Activated CD4-positive, alpha-beta T cell treated with anti-CD3 and anti-CD28 coated beads, Interleukin-2, amount 10 ng/mL, durations not matched to agents 24 days and 14 days (primary cell): ENCODE data around the gene ABTB1. TPM values are rescaled to one million over a fixed set of nuclear protein-coding genes. Genes with fewer than 3 reads are reported as not detected.

Experiments used
- DNase-seq: peaks from one replicate; pipeline ENCODE4 v3.0.0; 2022
- H3K27ac Mint-ChIP-seq: one replicate; pipeline ENCODE4 v1.8.0; 2022; ENCODE audit warnings: mild to moderate bottlenecking, mixed read lengths
- H3K27me3 Mint-ChIP-seq: one replicate; pipeline ENCODE4 v1.8.0; 2022; ENCODE audit warnings: mixed read lengths
- H3K36me3 Mint-ChIP-seq: one replicate; pipeline ENCODE4 v1.8.0; 2022; ENCODE audit warnings: low read depth, mild to moderate bottlenecking, mixed read lengths
- H3K4me1 Mint-ChIP-seq: one replicate; pipeline ENCODE4 v1.8.0; 2021; ENCODE audit warnings: mixed read lengths
- H3K4me3 Mint-ChIP-seq: one replicate; pipeline ENCODE4 v1.8.0; 2022; ENCODE audit warnings: mild to moderate bottlenecking, moderate library complexity, mixed read lengths
- H3K9me3 Mint-ChIP-seq: one replicate; pipeline ENCODE4 v1.8.0; 2021; ENCODE audit warnings: mixed read lengths
- intact Hi-C: fragments of 100-400 bp; cut with micrococcal nuclease; formaldehyde crosslinking; loops from one replicate; pipeline ENCODE4 v1.15.1; 2023
- total RNA-seq: library from RNA; stranded (reverse); gene quantifications from 2 replicates; pipeline ENCODE4 v1.2.3, GENCODE V29; 2022

The ABTB1 gene
- total RNA-seq, 1 donor from 2014 or later: 8.0 TPM

DNA sequence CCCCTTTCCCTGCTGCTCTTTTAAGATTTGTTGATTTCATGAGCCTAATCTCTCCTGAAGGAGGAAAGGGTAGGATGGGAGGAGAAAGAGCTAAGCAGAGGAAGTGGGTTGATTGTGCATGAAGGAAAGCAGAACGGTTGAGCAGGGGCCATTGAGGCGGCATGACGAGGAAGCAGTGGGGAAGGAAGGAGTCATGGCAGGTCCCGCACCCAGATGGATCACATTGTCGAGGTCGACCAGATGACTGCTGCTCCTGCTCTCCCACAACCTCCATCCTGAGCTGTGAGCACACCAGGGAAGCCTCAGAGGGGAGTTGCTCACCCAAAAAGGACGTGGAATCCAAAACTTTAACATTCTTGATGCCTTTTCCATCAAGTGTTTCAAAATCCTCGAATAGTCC, 42.8 kb downstream of the ABTB1 start:
- no peaks in the 10 kb centered on the region for H3K9me3 Mint-ChIP-seq
- peaks cover 4% of the 10 kb centered on the region for H3K27me3 Mint-ChIP-seq
- intact Hi-C loops: no loop called here
- no peaks in the 10 kb centered on the region for H3K36me3 Mint-ChIP-seq
- H3K4me3 Mint-ChIP-seq: no peak overlapping the region
- H3K4me1 Mint-ChIP-seq: no peaks in the 10 kb centered on the region
- DNase-seq: no peak
- H3K27ac Mint-ChIP-seq: no peak overlapping the region

DNA sequence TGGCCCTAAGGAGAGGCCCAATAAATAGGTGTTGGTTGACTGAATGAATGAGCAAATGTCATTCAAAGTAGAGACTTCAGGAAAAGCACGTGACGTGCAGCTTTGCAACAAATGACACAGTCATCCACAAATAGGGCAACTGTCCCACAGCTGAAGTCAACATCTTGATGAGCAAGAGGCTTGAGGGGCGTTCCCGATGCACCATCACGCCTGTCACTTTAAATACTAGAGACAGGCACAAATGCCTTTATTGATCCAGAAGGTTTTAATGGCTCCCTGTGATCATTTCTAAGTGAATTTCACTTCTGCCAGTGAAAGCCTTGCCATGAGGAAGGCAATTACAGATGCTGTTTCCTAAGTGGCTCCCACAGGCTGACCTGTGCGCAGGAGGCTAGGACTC, 43.6 kb downstream of the ABTB1 start:
- intact Hi-C loops: no loop called here
- Mint-ChIP-seq H3K4me1 (no peaks in the 10 kb centered on the region), H3K36me3 (no peaks in the 10 kb centered on the region), H3K9me3 (no peaks in the 10 kb centered on the region), H3K27ac (no peak overlapping the region), H3K4me3 (no peak overlapping the region), H3K27me3 (peaks cover 4% of the 10 kb centered on the region)
- DNase-seq: no peak

DNA sequence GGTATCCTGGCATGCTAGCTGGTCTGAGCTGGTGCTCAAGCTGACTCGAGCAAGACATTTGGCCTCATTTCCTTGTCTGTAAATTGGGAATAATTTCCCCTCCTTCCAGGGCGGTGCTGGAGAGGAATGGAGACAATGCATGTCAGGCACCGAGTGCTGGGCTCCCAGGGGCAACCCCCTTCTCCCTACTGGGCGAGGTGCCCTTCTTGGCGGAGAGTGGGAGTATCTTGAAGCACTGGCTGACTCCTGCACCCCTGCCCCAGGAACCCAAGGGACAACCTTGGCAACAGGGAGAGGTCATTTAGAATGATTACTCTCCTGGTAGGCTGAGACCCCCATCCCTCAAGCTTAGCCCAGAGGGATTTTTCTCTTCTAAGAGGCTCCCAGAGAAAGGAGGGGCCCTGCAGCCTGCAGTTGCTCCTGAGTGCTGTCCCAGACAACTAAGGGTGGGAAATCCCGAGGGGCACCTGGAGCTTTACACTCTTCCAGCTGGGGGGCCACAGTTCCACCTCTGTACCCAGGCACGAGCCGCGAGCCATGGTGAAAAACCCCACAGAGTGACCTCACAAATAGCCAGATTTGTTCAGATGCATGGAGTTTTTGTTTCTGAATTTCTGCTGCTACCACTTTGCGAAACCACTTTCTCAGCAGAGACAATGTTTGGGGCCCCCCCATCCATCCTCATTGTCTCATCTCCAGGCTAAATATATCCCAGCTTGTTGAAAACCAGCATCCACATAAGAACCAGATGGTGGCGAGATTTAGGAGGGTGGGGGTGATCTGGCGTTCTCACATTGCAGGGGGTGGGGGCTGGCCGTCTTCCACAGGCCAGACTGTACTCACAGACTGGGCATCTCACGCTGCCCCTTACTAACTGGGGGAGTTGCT, 44.8 kb downstream of the ABTB1 start:
- no peaks in the 10 kb centered on the region for H3K4me1 Mint-ChIP-seq
- intact Hi-C loops: no loop called here
- DNase-seq: no peak
- H3K27ac Mint-ChIP-seq: no peak overlapping the region
- H3K27me3 Mint-ChIP-seq: peaks cover 4% of the 10 kb centered on the region
- H3K4me3 Mint-ChIP-seq: no peak overlapping the region
- H3K9me3 Mint-ChIP-seq: no peaks in the 10 kb centered on the region
- H3K36me3 Mint-ChIP-seq: no peaks in the 10 kb centered on the region

DNA sequence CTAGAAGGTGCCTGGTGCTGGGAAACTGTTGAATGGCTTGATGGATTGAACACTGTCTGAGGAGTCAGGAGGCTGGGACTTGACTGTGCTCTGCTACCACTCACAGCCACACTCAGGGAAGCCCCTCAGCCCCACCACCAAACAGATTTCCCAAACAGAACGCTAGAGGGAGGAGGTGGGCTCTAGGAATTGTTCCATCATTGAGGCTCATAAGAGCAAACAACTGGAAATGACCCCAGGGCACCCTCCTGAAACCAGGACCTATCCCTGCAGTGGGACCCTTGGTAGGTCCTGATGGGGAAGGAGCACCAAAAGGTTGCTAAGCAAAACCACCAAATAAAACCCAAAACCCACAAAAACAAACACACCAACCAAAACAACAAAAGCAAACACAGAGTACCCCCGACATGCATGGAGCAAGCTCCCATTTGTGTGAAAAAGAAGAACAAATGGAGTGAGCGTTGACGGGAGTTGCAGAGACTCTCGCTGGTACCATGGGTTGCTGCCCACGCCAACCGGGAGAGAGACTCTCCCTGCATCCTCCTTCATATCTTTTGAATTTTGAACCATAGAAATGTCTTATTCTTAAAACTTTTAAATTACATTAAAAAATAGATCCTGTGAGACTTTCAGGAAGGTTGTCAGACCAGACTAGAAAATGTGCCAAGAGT, 45.6 kb downstream of the ABTB1 start:
- H3K9me3 Mint-ChIP-seq: no peaks in the 10 kb centered on the region
- DNase-seq: no peak
- intact Hi-C loops: no loop called here
- no peak overlapping the region for H3K27ac Mint-ChIP-seq
- H3K4me1 Mint-ChIP-seq: no peaks in the 10 kb centered on the region
- peaks cover 4% of the 10 kb centered on the region for H3K27me3 Mint-ChIP-seq
- H3K4me3 Mint-ChIP-seq: no peak overlapping the region
- H3K36me3 Mint-ChIP-seq: no peaks in the 10 kb centered on the region

GRCh38 chr3:127718916-127719290, 46.2 kb downstream of the ABTB1 start:
- no peak for DNase-seq
- H3K4me3 Mint-ChIP-seq: no peak overlapping the region
- H3K36me3 Mint-ChIP-seq: no peaks in the 10 kb centered on the region
- no peak overlapping the region for H3K27ac Mint-ChIP-seq
- H3K9me3 Mint-ChIP-seq: no peaks in the 10 kb centered on the region
- intact Hi-C loops: no loop called here
- no peaks in the 10 kb centered on the region for H3K4me1 Mint-ChIP-seq
- peaks cover 4% of the 10 kb centered on the region for H3K27me3 Mint-ChIP-seq

DNA sequence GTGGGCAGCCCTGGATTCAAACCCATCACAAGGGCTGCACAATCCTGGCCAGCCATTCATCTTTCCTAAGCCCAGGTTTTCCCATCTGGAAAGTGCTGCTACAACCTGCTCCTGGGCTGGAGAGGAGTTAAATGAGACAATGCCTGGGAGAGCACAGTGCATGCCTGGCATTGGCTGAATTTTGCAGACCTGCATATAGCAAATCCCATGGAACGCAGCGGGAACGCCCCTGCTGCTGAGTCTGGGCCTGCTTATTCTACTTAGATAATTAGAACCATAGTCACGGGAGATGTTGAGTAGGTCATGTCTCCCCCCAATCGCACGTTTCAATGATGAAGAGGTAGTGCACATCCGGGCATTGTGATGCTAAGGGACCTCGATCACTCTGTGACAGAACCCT, 46.6 kb downstream of the ABTB1 start:
- H3K36me3 Mint-ChIP-seq: no peaks in the 10 kb centered on the region

DNA sequence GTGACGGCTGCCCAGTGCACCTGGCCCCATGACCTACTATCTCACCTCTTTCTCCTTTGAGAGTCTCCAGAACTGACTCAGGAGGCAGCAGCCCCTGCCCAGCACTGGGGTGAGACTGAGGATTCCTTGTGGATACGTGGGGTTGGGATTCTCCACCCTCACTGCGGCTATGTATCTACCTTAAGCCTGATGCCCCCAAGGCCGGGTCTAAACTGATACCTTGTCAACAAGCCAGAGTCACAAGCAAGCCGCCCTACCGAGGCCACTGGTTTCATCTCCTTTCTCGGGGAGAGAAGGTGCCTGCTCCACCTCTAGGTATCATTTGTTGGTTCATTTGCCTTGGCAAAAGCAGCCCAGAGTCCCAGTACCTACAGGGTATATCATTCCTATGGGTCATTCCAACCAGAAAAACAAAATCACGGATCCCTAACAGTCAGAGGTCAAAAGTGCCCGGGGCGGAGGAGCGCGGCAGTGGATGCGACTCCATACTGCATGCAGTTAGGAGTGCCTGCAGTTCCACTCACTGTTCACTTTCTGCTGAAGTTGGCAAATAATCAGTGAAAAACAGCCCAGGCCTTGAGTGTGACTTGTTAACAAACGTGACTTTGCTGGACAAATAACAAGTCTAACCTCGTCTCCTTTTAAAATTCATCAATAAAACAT, 47.5 kb downstream of the ABTB1 start:
- no peak overlapping the region for H3K27ac Mint-ChIP-seq
- no peaks in the 10 kb centered on the region for H3K9me3 Mint-ChIP-seq
- H3K27me3 Mint-ChIP-seq: peaks cover 3% of the 10 kb centered on the region
- intact Hi-C loops: no loop called here
- H3K4me1 Mint-ChIP-seq: no peaks in the 10 kb centered on the region
- H3K36me3 Mint-ChIP-seq: no peaks in the 10 kb centered on the region
- no peak overlapping the region for H3K4me3 Mint-ChIP-seq
- no peak for DNase-seq

More for the DNA sequence above, 46.6 kb downstream of the ABTB1 start:
- H3K4me1 Mint-ChIP-seq: no peaks in the 10 kb centered on the region
- no peaks in the 10 kb centered on the region for H3K9me3 Mint-ChIP-seq
- intact Hi-C loops: no loop called here
- no peak overlapping the region for H3K4me3 Mint-ChIP-seq
- DNase-seq: no peak
- H3K27ac Mint-ChIP-seq: no peak overlapping the region
- peaks cover 4% of the 10 kb centered on the region for H3K27me3 Mint-ChIP-seq

DNA sequence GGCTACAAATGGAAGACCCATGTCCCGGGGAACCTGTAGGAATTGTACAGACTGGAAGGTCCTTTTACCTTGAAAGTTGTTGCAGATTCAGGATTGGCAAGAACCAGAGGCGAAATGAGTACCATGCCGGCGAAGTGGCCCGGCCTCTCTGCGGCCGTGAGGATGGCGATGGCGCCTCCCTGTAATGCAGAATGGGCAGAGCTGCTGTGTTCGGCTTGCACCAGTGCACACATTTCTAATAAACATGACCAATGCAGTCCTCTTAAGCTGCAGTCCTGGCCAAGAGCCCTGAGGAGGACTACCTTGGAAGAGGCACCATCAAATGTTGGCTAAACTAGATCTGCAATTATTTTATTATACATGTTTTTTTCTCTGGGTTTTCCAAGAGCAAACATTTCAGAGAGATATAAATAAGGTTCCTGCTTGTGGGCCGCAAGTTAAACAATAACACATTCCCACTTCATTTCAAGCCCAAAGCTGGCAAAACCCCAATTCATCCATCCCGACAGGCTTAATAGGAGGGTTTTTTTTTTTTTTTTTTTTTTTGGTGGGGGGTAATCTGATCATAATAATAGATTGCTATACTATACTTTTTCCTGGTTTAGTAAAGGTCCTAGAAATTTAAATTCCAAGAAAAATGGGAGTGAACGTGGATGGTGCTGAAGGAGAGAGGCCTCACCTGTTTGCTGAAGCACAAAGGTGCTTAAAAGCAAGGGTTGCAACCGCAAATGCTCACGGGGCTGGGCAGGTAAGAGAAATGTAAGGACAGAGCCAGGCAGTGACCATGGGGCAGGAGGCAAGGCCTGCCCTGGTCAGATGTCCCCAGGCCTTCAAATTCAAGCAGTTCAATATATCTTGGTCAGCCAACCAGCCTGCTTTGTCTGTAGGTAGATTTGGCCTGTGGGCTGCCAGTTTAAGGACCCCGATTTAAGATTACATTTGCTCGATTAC, 48.5 kb downstream of the ABTB1 start:
- H3K4me3 Mint-ChIP-seq: no peak overlapping the region
- H3K27me3 Mint-ChIP-seq: peaks cover 7% of the 10 kb centered on the region
- intact Hi-C loops: no loop called here
- no peaks in the 10 kb centered on the region for H3K36me3 Mint-ChIP-seq
- DNase-seq: no peak
- no peaks in the 10 kb centered on the region for H3K9me3 Mint-ChIP-seq
- H3K27ac Mint-ChIP-seq: no peak overlapping the region
- no peaks in the 10 kb centered on the region for H3K4me1 Mint-ChIP-seq

DNA sequence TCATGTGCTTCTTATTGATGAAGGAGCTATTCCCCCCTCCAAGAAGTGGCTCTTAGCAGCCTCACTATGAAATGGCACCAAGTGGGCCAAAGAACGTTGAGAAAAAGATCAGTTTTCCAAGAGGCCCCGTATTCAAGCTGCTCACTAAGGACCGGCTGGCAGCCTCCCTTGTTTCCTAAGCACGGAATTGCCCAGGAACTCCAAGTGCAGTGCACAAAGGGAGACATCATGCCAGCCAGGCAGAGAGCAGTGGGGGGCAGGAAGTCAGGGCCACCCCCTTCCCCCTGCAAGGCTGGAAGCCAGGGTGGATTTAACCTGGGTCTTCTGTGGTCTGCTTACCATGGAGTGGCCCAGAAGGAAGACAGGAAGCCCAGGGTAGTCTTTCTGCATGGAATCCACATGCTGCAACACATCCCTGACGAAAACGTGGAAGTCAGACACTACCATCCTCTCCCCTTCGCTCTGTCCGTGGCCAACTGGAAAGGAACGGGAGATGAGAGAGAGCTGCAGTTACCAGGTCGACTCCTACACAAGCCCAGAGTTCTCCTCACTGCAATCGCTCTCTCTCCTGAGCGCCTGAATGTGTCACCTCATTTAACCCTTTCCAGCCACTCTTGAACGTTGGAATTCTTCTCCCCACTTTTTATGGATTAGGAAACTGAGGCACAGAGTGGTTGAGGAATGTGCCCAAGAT, 49.5 kb downstream of the ABTB1 start:
- Mint-ChIP-seq H3K36me3 (no peaks in the 10 kb centered on the region), H3K4me3 (no peak overlapping the region), H3K4me1 (no peaks in the 10 kb centered on the region), H3K9me3 (no peaks in the 10 kb centered on the region), H3K27ac (no peak overlapping the region), H3K27me3 (peaks cover 7% of the 10 kb centered on the region)
- no peak for DNase-seq
- intact Hi-C loops: no loop called here

- H3K4me1 Mint-ChIP-seq: no peaks in the 10 kb centered on the region
- no peaks in the 10 kb centered on the region for H3K9me3 Mint-ChIP-seq
- H3K27me3 Mint-ChIP-seq: peaks cover 9% of the 10 kb centered on the region
- intact Hi-C loops: no loop called here
- H3K27ac Mint-ChIP-seq: no peak overlapping the region
- no peaks in the 10 kb centered on the region for H3K36me3 Mint-ChIP-seq
- H3K4me3 Mint-ChIP-seq: no peak overlapping the region
- DNase-seq: no peak
These were observed 50.3 kb downstream of the ABTB1 start for GRCh38 chr3:127723011-127723567.

DNA sequence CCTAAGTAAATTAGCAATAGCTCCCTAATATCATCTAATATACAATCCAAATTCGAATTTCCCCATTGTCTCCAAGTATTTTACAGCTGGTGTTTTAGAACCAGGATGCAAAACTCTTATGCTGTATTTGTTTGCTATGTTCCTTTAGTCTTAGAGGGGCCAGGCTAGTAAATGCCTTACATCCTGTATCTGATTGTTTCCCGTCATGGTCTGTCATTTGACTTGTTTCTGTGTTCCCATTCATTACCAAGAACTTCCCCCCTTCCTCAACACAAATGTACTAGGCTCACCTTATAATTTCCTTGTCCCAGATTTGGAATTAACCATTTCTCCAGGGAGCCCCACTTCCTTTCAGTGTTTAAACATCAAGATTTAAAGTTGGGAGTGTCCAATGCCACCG, 54.1 kb downstream of the ABTB1 start:
- DNase-seq: no peak
- Mint-ChIP-seq H3K27me3 (peaks cover 23% of the 10 kb centered on the region), H3K36me3 (no peaks in the 10 kb centered on the region), H3K4me3 (no peak overlapping the region), H3K4me1 (no peaks in the 10 kb centered on the region), H3K27ac (no peak overlapping the region), H3K9me3 (no peaks in the 10 kb centered on the region)
- intact Hi-C loops: no loop called here

GRCh38 chr3:127728417-127729015, 55.8 kb downstream of the ABTB1 start:
- intact Hi-C loops: no loop called here
- no peak overlapping the region for H3K4me3 Mint-ChIP-seq

More at GRCh38 chr3:127728417-127729015, 55.8 kb downstream of the ABTB1 start:
- no peaks in the 10 kb centered on the region for H3K9me3 Mint-ChIP-seq
- no peak for DNase-seq
- H3K27me3 Mint-ChIP-seq: peaks cover 25% of the 10 kb centered on the region
- no peaks in the 10 kb centered on the region for H3K36me3 Mint-ChIP-seq
- no peaks in the 10 kb centered on the region for H3K4me1 Mint-ChIP-seq
- H3K27ac Mint-ChIP-seq: no peak overlapping the region
